Spleen (tissue), 11 donors: ENCODE measurements around the gene FBXO11. TPM values are rescaled to one million over a fixed set of nuclear protein-coding genes. Genes with fewer than 3 reads are reported as not detected.

Experiments
- DNase-seq: peaks from one replicate; pipeline ENCODE4 v3.0.0-alpha.2; 2020
- H3K27ac ChIP-seq, 8 donors: fragments of 200-600 bp; sonication (generic) in 7 of 8; 1 replicate in 4 of 8; 2 replicates in 4 of 8; pipeline versions ENCODE4 v1.5.0 to v1.8.0; 2016 to 2021; ENCODE audit warnings: inconsistent platforms in 4 of 8, mild to moderate bottlenecking in 4 of 8, moderate library complexity in 1 of 8
- H3K27me3 ChIP-seq, 7 donors: fragments of 200-600 bp; sonication (generic) in 6 of 7; replicated peaks in 1 of 7; 1 replicate in 4 of 7; 2 replicates in 3 of 7; pipeline versions ENCODE4 v1.5.0 to v1.8.0; 2016 to 2021; ENCODE audit warnings: inconsistent platforms in 3 of 7, mild to moderate bottlenecking in 1 of 7
- H3K36me3 ChIP-seq, 6 donors: fragments of 200-600 bp; sonication (generic) in 5 of 6; 1 replicate in 4 of 6; 2 replicates in 2 of 6; pipeline versions ENCODE4 v1.5.0 to v1.8.0; 2016 to 2021; ENCODE audit warnings: inconsistent platforms in 2 of 6
- H3K4me1 ChIP-seq, 6 donors: fragments of 200-600 bp; sonication (generic) in 5 of 6; 1 replicate in 3 of 6; 2 replicates in 3 of 6; pipeline versions ENCODE4 v1.5.0 to v1.8.0; 2016 to 2021; ENCODE audit warnings: inconsistent platforms in 3 of 6
- H3K4me3 ChIP-seq, 8 donors: fragments of 200-600 bp; sonication (generic) in 7 of 8; 1 replicate in 4 of 8; 2 replicates in 4 of 8; pipeline versions ENCODE4 v1.5.0 to v1.8.0; 2016 to 2021; ENCODE audit warnings: inconsistent platforms in 4 of 8, mild to moderate bottlenecking in 4 of 8, moderate library complexity in 2 of 8
- H3K9me3 ChIP-seq, 8 donors: fragments of 200-600 bp; sonication (generic) in 7 of 8; 1 replicate in 4 of 8; 2 replicates in 4 of 8; pipeline versions ENCODE4 v1.5.0 to v1.8.0; 2016 to 2021; ENCODE audit warnings: inconsistent platforms in 4 of 8
- CTCF ChIP-seq, 11 experiments: fragments of 200-600 bp in 7 of 11; fragments of 450-650 bp in 4 of 11; sonication (generic) in 4 of 11; IDR thresholded peaks in 8 of 11; conservative IDR thresholded peaks in 3 of 11; 1 replicate in 7 of 11; 2 replicates in 4 of 11; pipeline versions ENCODE4 v1.4.0 to v1.8.0; 2016 to 2021; ENCODE audit warnings: antibody characterized with exemption in 11 of 11, inconsistent platforms in 4 of 11, mild to moderate bottlenecking in 1 of 11
- POLR2A ChIP-seq, 3 donors: fragments of 450-650 bp; IDR thresholded peaks; one replicate each; pipeline ENCODE4 v1.5.1; 2017; ENCODE audit warnings: antibody characterized with exemption in 3 of 3, mild to moderate bottlenecking in 1 of 3
- POLR2AphosphoS5 ChIP-seq, 3 donors: sonication (generic); formaldehyde crosslinking; IDR thresholded peaks; one replicate each; pipeline ENCODE4 v1.5.1; 2017; ENCODE audit warnings: antibody characterized with exemption in 3 of 3
- WGBS, 5 donors: extraction: QIAGEN DNeasy Blood & Tissue Kit in 3 of 5; methylation state at CpG; one replicate each; pipeline versions ENCODE4 v1.1.5 to v1.1.7; 2013 to 2018; 5-methylcytosine and 5-hydroxymethylcytosine counted together
- intact Hi-C: fragments of 100-400 bp; cut with DNase I; formaldehyde crosslinking; loops from one replicate; pipeline ENCODE4 v1.15.0; 2023; ENCODE audit warnings: low total_unique reads
- polyA plus RNA-seq, 3 donors: library from polyadenylated mRNA; stranded (reverse); fragments of 200-250 nt; gene quantifications; one replicate each; pipeline ENCODE4 v1.2.1, GENCODE V29; 2013
- total RNA-seq, 7 donors: library from RNA; depleted of rRNA in 3 of 7; stranded (reverse); fragments of >200 nt in 3 of 7; fragmentation: NEBNext Ultra II Directional in 4 of 7; extraction: Animal tissue kit (Norgen Biotek cat#: 25700) in 4 of 7; gene quantifications; one replicate each; pipeline versions ENCODE4 v1.1.0 to v1.2.1, GENCODE V29; 2016 to 2021
- donor health status: healthy with polysubstance abuse.
- donor health status: DM: no; HTN: no; CAD: no; lungs with moderate emphysema.
- donor health status: DM: no; HTN: no; CAD: no.
- donor health status: Bipolar disorder and iron deficiency.
- donor health status: healthy.
- donor health status: DM: no; HTN: no; CAD: no.
- donor health status: DM: yes; HTN: yes; CAD: no.

FBXO11 gene
- total and polyA plus RNA-seq, 10 donors = 23.9 to 91.3 (median 72.6) TPM

GRCh38 chr2:47799031-47799609, 107.2 kb downstream of the FBXO11 start:
- H3K4me3 ChIP-seq = no peak overlapping the region
- peaks cover 0 to 100% (median 82%) of the 10 kb centered on the region in 6 donors for H3K36me3 ChIP-seq
- peaks cover 0 to 14% (median 13%) of the 10 kb centered on the region in 8 donors for H3K9me3 ChIP-seq
- peaks cover 0 to 20% (median 2%) of the 10 kb centered on the region in 6 donors for H3K4me1 ChIP-seq
- intact Hi-C loops = no loop called here
- no peak for DNase-seq
- WGBS, 5 donors = 85 to 90% (median 88%) methylated on average over 6 of the region's 6 CpGs
- H3K27me3 ChIP-seq = no peaks in the 10 kb centered on the region
- H3K27ac ChIP-seq = peak overlapping the region in 3 of 8 donors; percentile 39 to 54 (median 54)
- TF ChIP-seq POLR2AphosphoS5 (IDR thresholded peaks at IDR 0.05) (no peak), POLR2A (IDR thresholded peaks at IDR 0.05) (no peak), CTCF (IDR thresholded peaks at IDR 0.05 in 8 of 11, conservative IDR thresholded peaks at IDR 0.05 in 3 of 11) (no peak)

GRCh38 chr2:47798631-47799030, 107.7 kb downstream of the FBXO11 start:
- WGBS, 5 donors = 46 to 76% (median 66%) methylated on average over 6 of the region's 6 CpGs
- Histone ChIP-seq H3K36me3 (peaks cover 0 to 100% (median 78%) of the 10 kb centered on the region in 6 donors), H3K27me3 (no peaks in the 10 kb centered on the region), H3K4me1 (peaks cover 0 to 20% (median 2%) of the 10 kb centered on the region in 6 donors), H3K4me3 (no peak overlapping the region), H3K9me3 (peaks cover 0 to 10% (median 8%) of the 10 kb centered on the region in 8 donors), H3K27ac (peak overlapping the region in 3 of 8 donors; percentile 39 to 54 (median 54))
- DNase-seq = no peak
- TF ChIP-seq CTCF (IDR thresholded peaks at IDR 0.05 in 8 of 11, conservative IDR thresholded peaks at IDR 0.05 in 3 of 11) = no peak
- no peak for TF ChIP-seq POLR2A (IDR thresholded peaks at IDR 0.05)
- no peak for TF ChIP-seq POLR2AphosphoS5 (IDR thresholded peaks at IDR 0.05)
- intact Hi-C loops = no loop called here

GRCh38 chr2:47796090-47796697, 110.1 kb downstream of the FBXO11 start:
- no peak for DNase-seq
- Histone ChIP-seq H3K4me1 (peaks cover 0 to 20% (median 2%) of the 10 kb centered on the region in 6 donors), H3K27me3 (no peaks in the 10 kb centered on the region), H3K9me3 (no peaks in the 10 kb centered on the region), H3K4me3 (no peak overlapping the region), H3K27ac (no peak overlapping the region), H3K36me3 (peaks cover 0 to 100% (median 56%) of the 10 kb centered on the region in 6 donors)
- TF ChIP-seq POLR2AphosphoS5 (IDR thresholded peaks at IDR 0.05) = no peak
- no peak for TF ChIP-seq POLR2A (IDR thresholded peaks at IDR 0.05)
- TF ChIP-seq CTCF (IDR thresholded peaks at IDR 0.05 in 8 of 11, conservative IDR thresholded peaks at IDR 0.05 in 3 of 11) = no peak
- intact Hi-C loops = no loop called here
- 83 to 90% (median 84%) methylated on average over 2 of the region's 2 CpGs for WGBS, 5 donors

- Histone ChIP-seq H3K4me1 (peaks cover 7 to 59% (median 35%) of the 10 kb centered on the region in 6 donors), H3K27ac (peak overlapping the region in 1 of 8 donors; percentile 21), H3K36me3 (peaks cover 0 to 11% (median 0%) of the 10 kb centered on the region in 6 donors), H3K27me3 (no peaks in the 10 kb centered on the region), H3K9me3 (no peaks in the 10 kb centered on the region), H3K4me3 (peak overlapping the region in 1 of 8 donors; percentile 34)
- no peak for DNase-seq
- intact Hi-C loops = no loop called here
- WGBS, 5 donors = 36 to 52% (median 42%) methylated on average over 7 of the region's 7 CpGs
- TF ChIP-seq CTCF (IDR thresholded peaks at IDR 0.05 in 8 of 11, conservative IDR thresholded peaks at IDR 0.05 in 3 of 11) (no peak), POLR2A (IDR thresholded peaks at IDR 0.05) (no peak), POLR2AphosphoS5 (IDR thresholded peaks at IDR 0.05) (no peak)
These were observed 120.3 kb downstream of the FBXO11 start for GRCh38 chr2:47785986-47786385.
